NCI-H2196 treated with DMSO at 0.1 percent for 48 hours (cell line): ENCODE results near the gene LARGE1.
A peak's percentile ranks its signal among the peaks of the same experiment; 100 is the strongest.

Experiments
- DNase-seq: peaks from one replicate; lab custom pipeline; 2025; ENCODE audit not compliant: unreplicated experiment; lab: John Stamatoyannopoulos, UW

LARGE1 gene

DNA sequence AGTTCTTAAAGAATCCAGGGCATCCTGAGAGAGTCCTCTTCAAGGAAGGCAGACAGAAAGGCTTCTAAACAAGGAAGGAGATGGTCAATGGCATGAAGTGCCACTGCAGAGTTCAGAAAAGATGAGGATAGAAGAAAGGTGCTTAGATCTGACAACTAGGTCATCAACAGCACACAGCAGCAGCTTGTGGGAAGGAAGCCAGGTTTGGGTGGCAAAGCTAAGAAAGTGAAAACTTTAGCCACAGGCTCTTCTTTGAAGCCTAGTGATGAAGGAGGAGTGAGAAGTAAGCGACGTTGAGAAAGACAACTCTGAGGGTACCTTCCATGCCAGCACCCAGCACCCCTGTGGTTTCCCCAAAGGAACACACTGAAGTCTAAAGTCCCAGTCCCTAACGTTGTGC lies 92.0 kb downstream of the LARGE1 start:
- DNase-seq, result no peak

DNA sequence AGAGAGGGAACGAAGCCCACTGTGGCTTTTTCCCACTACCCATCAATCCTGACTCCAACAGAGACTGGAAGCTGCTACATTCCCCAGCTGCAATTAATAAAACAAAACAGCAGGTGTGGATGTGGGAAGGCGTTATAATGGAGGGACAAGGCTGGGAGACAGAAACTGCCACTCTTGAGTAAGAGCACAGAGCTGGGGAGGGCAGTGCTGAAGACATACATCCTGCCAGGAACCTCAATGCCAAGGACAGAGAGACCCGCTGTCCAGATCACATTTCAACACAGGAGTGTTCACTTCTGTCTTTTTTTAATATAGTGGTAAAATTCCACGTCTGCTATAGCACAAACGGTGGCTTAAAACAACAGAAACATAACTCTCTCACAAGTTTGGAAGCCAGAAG lies 94.5 kb downstream of the LARGE1 start:
- DNase-seq, result no peak

DNA sequence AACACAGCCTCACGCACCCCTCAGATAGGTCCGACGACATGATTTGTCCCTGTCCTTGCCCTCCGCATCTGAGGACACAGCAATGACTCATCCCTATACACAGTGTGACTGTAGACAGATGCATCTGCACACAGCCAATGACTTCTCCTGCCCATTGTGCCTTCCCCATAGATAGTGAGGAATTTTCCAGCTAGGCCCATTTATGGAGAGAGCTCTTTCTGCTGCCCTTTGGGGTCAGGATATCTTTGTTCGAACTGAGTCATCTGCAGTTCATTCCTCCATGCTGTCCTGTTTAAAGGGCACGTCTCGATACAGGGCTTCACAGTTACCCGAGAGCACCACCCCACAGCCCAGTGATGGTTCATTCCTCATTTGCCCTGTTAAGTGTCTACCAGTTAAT lies 96.7 kb downstream of the LARGE1 start:
- DNase-seq, result no peak

DNA sequence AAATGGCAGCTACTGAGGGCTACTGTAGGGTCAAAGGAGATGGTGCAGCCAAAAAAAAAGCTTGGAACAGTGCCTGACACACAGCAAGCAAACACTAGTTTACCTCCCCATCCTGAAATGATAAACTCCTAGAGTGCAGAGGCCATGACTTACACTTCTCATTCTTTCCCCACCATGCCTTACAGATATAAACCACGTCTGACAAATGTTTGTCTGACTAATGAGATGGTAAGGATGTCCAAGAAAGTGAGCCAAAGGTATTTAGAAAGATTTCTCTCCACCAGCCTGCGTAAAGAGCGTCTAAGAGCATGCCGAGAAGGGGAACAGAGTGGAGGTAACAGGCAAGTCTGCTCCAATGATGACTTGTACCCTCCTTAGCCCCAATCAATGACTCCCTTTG lies 99.0 kb downstream of the LARGE1 start:
- no peak for DNase-seq

DNA sequence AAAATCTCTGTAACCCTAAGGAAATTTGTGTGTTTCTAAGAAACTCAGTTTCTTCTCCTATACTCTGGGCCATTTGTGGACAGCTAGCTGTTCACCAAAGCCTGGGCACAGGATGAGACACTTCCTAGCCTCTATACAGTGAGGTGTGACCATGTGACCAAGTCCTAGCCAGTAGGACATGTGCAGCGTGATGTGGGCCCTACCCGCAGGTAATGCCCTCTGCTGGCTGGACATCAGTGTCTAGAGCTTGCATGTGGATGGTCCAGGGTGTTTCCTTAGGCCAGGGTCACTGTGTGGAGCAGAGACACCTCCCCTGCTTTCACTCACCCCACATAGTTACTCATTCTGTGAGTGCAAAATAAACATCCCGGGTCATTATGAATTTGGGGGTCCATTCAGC lies 100.5 kb downstream of the LARGE1 start:
- no peak for DNase-seq

DNA sequence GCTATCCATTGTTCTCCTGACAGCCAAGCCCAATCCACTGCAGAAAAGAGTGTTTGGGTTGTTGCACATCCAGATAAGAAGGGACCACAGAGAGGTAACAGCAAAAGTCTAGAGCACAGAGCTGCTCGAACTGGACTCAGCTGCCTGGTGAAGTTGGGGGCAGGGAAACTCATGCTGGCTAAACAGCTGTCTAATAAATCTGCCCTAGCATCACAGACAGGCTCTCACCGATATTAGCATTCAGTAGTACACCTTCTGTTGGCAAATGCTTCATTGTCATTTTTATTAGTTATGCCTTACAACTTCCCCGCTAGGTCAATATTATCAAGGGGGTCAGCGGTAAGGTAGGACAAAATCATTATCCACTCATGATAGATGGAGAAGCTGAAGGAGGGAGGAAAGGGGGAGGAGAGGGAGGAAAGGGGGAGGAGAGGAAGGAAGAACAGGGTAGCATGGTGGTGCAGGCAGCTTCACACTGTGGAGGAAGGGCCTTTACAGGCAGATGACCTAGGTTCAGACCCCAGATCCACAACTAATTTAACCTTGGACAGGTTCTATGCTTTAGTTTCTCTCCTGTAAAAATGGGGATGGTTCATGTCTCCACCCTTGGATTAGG lies 102.7 kb downstream of the LARGE1 start:
- DNase-seq, result no peak

DNA sequence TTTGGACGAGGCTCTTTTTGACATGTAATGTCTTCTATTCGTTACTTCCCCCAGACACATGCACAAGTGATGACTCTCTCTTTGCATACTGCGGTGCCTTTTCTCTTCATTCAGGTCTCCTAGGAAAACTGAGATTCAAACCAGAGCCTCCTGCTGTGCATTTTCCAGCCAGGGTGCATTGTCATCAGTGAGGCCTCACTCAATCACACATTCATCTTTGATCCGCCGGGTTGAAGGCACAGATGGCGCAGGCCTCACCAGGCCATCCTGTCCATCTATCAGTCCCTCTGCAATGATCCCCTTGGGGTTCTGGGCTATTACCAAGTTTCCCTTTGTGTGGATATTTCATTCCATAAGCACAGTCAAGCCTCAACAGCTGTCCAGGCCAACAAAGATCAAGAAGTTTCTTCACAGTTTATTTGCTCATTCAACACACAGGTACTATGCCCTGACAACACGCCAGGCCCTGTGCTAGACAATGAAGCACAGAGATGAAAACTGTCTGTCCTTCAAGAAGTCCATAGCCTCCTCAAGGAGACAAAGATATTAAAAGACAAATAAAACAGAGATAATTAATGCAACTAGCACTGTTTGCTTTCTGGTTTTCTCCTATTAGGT lies 107.8 kb downstream of the LARGE1 start:
- no peak for DNase-seq

DNA sequence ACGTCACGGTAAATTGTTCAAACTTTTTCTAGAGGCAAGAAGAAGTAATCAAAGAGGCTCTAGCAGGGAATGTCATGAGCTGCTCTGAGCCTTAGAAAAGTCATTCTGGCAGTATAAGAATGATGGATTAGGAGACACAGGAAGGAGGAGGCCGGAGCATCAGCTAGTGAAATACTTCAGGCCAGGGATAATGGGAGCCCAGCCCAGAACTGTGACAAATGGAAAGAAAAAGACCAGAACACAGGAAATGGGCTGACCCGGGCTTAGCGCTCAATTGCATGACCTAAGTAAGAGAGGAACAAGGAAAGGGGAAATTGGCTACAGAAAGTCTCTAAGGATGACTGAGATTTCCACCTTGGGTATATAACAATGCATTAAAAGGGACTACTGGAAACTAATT lies 108.6 kb downstream of the LARGE1 start:
- no peak for DNase-seq

DNA sequence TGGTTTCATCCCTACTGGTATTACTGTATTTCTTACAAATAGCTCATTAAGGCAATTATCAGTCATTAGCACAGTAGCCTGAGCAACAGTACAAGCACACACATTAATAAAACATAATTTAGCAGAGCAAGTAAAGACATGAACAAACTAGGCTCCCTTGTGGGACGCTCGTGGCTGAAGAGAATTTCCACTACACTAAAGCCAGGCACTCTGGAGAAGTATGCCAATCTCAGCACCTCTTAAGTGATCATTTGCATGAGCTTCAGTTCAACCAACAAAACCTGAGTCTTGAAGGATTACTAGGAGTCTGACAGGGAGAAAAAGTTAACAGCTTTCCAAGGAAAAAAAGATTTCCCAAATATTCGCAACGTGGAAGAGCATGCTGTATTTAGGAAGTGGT lies 109.1 kb downstream of the LARGE1 start:
- no peak for DNase-seq

DNA sequence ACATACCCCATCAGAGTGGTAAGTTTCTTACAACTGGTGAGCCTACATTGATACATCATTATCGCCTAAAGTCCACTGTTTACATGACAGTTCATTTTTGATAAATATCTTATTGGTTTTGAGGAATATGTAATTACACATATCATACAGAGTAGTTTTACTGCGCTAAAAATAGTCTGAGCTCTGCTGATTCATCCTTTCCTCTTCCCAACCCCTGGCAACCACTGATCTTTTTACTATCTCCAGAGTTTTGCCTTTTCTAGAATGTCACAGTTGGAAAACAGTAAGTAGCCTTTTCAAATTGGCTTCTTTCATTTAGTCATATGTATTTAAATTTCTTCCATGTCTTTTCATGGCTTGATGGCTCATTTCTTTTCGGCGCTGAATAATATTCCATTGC lies 112.8 kb downstream of the LARGE1 start:
- DNase-seq, result no peak

DNA sequence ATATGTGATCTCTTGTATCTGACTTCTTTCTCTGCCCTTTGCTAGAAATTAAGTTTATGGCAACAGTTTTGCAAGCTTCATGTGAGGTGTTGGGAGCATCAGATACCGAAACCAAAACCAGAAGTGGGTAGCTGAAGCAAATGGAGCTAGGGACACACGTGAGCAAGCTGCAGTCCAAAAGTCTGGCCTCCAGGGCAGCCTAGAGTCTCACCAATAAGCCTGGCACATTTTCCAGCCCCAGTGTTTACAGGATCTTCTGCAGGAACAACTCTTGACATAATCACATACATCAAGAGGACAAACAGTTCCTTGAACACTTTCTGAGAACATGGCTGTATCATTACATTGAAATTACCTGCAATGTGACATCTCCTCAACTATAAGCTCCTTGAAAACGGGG lies 114.1 kb downstream of the LARGE1 start:
- DNase-seq, result no peak

DNA sequence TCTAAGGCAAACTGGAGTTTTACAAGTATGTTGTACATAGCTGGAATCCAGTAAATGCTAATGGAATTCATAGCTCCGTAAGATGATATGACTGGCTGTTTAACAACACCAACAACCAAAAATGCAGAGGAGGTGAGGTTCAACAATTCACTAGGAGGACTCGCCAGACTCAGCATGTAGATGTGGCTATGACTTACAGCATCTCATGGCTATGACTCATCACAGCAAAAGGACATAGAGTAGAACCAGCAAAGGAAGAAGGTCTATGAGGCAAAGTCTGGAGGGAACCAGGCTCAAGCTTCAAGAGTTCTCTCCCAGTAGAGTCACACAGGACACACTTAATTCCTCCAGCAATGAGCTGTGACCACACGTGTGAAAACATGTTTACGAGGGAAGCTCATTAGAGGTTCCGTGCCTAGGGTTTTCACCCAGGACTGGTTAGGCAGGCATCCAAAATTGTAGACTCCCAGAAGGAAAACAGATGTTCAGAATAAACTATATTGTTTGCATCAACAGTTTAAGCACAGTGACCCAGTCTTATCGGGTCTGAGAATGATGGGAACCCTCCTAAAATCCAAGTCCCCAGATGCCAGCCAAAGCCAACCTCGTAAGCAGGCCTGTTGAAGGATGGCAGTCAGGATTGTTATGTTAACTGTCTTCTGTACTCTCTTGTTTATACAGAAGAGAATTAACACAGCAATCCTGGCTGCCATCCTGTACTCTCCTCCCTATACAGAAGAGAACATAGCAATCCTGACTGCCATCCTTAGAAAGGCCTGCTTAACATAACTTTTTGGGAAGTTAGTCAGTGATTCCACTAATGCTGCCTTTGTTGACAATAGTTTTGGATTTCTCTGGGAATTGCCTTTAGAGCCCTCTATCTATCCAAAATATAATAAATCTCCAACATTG lies 116.6 kb downstream of the LARGE1 start:
- DNase-seq, result no peak

DNA sequence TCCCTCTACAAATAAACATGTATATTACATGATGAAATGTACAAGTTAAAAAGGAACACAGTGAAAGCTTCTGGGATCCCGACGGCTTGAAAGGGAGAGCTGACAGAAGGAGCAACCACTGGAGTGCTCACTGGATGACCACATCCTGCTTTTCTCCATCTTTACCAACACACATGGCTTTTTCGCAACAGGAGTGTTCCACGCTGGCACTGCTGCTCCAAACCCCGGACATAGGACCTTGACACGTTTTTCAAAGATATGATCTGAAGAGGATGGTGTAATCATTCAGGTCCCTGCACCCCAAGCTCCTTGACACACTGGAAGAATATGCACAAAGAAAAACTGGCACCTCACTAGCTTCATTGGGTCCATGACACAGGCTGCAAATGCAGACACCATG lies 121.9 kb downstream of the LARGE1 start:
- DNase-seq, result no peak

DNA sequence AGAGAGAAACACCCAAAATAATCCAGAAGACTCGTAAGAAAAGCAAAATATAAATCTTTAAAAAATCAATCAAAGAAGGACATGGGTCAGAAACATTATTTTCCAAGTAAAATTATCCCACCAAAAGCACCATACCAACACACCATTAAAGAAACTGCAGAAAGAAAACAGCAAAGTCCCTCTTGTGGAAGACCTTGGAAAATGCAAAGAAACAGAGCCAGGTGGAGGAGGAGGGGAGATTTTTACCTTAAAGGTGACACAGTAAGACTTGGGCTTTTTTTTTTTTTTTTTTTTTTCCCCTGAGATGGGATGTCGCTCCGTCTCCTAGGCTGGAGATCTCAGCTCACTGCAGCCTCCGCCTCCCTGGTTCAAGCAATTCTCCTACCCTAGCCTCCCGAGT lies 123.8 kb downstream of the LARGE1 start:
- DNase-seq, result peak; percentile 68

DNA sequence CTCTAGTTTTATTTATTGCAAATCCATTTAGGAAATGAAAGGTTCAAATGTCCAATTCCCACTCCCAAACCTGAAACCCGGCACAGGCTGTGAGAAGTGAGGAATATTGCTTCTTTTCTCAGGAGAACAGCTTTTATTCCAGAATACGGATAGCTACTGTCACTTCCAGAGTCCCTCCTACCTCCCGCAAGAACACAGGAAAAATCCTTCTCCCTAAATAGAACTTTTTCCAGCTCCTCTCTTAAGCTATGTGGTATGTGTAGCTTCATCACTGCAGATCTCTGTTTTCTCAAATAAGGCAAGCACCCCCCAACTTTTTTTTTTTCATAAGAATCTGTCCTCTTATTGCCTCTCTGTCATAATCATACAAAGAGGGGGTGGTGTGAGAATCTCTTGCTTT lies 126.8 kb downstream of the LARGE1 start:
- DNase-seq, result no peak

DNA sequence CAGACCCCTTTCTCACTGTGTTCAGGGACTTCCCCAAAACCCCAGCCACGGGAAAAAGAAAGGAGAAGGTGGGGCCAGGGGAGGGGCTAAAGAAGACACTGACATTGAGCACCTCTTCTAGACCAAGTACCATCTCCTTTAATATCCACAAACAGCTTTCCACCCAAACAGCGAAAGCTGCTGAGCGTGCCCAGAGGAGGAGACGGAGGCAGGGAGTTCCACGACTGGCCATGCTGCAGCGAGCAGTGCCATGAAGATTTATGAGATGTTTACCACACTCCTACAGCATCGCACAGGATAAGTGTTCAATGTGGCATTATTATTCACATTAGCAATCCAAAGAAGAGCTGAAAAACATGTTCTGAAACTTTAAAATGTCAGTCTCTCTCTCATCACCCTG lies 127.4 kb downstream of the LARGE1 start:
- no peak for DNase-seq

DNA sequence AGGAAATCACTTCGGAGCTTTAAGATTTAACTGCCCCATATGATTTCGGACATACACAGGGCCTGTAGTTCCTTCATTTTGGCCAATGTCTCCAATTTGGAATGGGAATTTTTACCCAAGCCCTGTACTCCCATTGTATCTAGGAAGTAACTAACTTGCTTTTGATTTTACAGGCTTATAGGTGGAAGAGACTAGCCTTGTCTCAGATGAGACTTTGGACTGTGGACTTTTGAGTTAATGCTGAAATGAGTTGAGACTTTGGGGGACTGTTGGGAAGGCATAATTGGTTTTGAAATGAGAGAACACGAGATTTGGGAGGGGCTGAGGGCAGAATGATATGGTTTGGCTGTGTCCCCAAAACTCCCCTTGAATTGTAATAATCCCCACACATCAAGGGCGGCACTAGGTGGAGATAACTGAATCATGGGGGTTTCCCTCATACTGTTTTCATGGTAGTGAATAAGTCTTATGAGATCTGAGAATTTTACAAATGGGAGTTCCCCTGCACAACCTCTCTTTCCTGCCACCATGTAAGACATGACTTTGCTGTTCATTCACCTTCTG lies 130.5 kb downstream of the LARGE1 start:
- no peak for DNase-seq

DNA sequence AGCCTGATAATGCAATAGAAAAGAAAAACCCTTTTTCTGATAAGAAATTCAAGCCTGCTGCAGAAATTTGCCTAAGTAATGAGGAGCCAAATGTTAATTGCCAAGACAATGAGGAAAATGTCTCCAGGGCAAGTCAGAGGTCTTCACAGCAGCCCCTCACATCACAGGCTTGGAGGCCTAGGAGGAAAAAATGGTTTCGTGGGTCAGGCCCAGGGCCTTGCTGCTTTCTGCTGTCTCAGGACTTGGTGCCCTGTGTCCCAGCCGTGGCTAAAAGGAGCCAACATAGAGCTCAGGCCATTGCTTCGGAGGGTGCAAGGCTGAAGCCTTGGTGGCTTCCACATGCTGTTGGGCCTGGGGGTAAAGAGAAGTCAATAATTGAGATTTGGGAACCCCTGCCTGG lies 131.3 kb downstream of the LARGE1 start:
- DNase-seq, result no peak

DNA sequence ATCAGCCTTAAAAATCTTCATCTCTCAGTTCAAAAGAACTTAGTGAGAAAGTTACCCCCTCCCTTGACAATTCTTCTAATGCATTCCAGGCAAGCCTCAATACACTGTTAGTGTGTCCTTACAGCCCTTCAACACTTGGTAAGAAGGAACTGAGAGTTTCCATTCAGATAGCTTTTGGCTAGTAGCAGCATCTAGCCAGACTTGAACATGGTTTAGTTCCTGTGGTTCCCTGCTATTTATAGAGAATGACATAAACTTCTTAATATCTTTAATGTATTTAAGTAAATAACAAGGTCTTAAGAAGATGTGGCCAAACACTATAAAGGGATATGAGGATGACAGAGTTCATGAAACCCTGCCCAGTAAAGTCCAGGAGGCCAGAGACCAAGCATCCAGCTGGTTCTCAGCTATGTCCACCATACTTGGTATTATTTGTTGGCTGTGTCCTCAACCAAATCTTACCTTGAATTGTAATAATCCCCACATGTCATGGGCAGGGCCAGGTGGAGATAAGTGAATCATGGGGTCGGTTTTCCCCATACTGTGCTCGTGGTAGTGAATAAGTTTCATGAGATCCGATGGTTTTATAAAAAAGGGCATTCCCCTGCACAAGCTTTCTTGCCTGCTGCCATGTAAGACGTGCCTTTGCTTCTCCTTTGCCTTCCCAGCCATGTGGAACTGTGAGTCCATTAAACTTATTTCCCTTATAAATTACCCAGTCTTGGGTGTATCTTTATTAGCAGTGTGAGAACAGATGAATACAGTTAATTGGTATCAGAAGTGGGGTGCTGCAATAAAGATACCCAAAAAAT lies 132.4 kb downstream of the LARGE1 start:
- no peak for DNase-seq

DNA sequence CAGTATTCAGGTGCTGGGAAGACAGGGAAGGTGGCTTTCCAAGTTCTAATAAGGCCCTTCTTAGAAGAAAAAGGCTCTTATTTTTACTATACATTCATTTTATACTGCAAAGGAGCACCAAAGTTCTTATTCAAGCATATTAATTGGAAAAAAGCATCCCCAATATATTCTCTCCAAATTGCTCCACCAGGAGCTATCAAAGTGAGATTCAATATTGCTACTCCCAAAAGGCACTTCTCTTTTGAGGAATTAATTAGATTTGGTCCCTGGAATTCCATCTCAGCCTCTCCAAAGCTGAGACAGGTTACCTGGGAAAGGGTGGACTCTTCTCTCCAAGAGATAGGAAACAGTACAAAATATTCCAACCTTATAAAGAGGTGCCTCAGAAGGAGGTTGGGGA lies 134.1 kb downstream of the LARGE1 start:
- DNase-seq, result no peak

DNA sequence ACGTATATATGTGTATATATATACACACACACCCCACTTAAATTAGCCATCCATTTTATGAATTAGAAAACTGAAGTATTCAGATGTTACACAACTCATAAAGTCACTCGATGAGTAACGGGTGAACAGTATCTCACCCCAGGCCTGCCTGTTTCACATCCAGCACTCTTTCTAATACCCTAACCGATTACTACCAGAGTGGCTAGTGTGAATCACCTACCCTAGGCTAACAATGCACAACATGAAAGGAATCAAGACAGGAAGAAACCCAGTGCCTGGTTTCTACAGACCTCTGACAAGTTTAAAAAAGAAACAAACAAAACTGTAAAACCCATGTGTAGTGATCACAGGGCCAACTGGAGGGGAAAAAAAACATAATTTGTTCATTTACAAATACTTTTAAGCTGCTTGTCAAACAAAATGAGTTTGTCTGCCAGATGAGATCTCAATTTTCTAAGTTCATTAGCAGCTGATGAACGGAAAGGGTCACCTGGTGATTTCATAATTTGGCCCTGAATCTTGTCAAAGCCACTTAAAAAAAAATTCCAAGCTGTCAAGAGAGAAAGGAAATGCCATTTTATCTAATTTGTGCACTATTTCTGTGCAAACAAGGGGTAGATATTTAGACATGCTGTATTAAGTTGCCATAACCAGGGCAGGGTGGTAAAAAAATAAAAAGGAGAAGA lies 134.8 kb downstream of the LARGE1 start:
- DNase-seq, result no peak
